ENCODE results near the gene ZNF573. TPM values are rescaled to one million over a fixed set of nuclear protein-coding genes. Genes with fewer than 3 reads are reported as not detected.

ZNF573 gene
- polyA plus RNA-seq, 1 donor (not counting 4 experiments of a cell fraction or from before 2014, with no cell fraction given), result 3.5 TPM

DNA sequence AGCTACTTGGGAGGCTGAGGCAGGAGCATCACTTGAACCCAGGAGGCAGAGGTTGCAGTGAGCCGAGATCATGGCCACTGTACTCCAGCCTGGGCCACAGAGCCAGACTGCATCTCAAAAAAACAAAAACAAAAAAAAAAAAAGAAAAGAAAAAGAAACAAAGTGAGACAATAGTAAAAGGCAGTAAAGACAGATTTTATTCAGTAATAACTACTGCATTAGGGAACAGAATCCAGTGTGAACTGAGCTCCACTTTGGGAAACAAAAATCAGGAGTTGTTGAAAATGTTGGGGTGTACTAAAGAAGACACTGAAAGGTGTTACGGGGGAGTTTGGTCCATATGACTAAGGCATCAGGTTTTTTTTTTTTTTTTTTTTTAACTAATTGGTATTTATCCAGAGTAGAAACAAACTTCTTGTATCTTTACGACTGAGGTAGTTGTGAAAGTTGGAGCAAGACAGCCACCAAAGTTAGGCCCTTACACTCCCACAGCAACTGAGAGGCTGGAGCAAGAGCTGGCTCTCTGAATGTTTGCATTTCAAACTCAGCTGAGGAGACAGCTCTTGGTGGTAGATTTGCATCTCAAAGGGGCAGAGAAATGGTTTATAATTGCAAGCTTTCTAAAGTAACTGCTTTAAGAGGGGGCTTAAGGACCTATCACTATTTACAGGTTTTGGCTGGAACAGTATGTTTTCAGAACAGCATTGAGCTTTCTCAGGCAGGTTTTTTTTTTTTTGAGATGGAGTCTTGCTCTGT lies 84.1 kb downstream of the ZNF573 start:
- H2AFZ ChIP-seq (ENCODE audit: control insufficient read depth, low read length), result no peak overlapping the region
- dilution Hi-C loops (cut with MboI; ENCODE audit: extremely low pct_ligation_motif_present, low sequenced_read_pairs), result no loop called here
- H3K9me3 ChIP-seq (ENCODE audit: control insufficient read depth, low read depth, low read length), result peaks cover 19% of the 10 kb centered on the region
- H3K4me3 ChIP-seq (ENCODE audit: control insufficient read depth in 2 of 3, extremely low read depth in 1 of 3, insufficient read depth in 2 of 3, low read depth in 1 of 3, low read length in 3 of 3), result no peak overlapping the region
- no peak overlapping the region for H3K27ac ChIP-seq (ENCODE audit: control insufficient read depth, insufficient read depth, low read length)
- peaks cover 0 to 11% of the 10 kb centered on the region in 2 experiments for H3K36me3 ChIP-seq (ENCODE audit: control insufficient read depth in 2 of 2, extremely low read depth in 1 of 2, insufficient read depth in 2 of 2, low read length in 2 of 2)
- H3K4me1 ChIP-seq (ENCODE audit: control insufficient read depth, extremely low read depth, insufficient read depth, low read length), result no peaks in the 10 kb centered on the region
- no peaks in the 10 kb centered on the region for H3K27me3 ChIP-seq (ENCODE audit: control insufficient read depth, extremely low read depth, insufficient read depth, low read length)
- H3K4me2 ChIP-seq (ENCODE audit: control insufficient read depth, extremely low read depth, insufficient read depth, low read depth, low read length), result no peak overlapping the region
- H3K9ac ChIP-seq (ENCODE audit: control insufficient read depth, extremely low read depth, insufficient read depth, low read length), result no peak overlapping the region
- no peak for TF ChIP-seq EZH2 (IDR thresholded peaks at IDR 0.05; ENCODE audit: low read length)
- TF ChIP-seq, protein P1, sequence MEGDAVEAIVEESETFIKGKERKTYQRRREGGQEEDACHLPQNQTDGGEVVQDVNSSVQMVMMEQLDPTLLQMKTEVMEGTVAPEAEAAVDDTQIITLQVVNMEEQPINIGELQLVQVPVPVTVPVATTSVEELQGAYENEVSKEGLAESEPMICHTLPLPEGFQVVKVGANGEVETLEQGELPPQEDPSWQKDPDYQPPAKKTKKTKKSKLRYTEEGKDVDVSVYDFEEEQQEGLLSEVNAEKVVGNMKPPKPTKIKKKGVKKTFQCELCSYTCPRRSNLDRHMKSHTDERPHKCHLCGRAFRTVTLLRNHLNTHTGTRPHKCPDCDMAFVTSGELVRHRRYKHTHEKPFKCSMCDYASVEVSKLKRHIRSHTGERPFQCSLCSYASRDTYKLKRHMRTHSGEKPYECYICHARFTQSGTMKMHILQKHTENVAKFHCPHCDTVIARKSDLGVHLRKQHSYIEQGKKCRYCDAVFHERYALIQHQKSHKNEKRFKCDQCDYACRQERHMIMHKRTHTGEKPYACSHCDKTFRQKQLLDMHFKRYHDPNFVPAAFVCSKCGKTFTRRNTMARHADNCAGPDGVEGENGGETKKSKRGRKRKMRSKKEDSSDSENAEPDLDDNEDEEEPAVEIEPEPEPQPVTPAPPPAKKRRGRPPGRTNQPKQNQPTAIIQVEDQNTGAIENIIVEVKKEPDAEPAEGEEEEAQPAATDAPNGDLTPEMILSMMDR (optimal IDR thresholded peaks at IDR 0.05 in 1 of 3, IDR thresholded peaks at IDR 0.05 in 1 of 3, conservative IDR thresholded peaks at IDR 0.05 in 1 of 3; ENCODE audit: extremely low read depth in 1 of 3, insufficient read depth in 2 of 3, low read length in 3 of 3), result no peak
- no peaks in the 10 kb centered on the region for H3K9me1 ChIP-seq (ENCODE audit: control insufficient read depth, extremely low read depth, insufficient read depth, low read length)
- no peaks in the 10 kb centered on the region for H3K79me2 ChIP-seq (ENCODE audit: control insufficient read depth, insufficient read depth, low read length)
- no peaks in the 10 kb centered on the region for H4K20me1 ChIP-seq (ENCODE audit: control insufficient read depth, extremely low read depth, insufficient read depth, low read length)
- no peak for DNase-seq (ENCODE audit: low read depth, low spot score)
- FAIRE-seq, result no peak

DNA sequence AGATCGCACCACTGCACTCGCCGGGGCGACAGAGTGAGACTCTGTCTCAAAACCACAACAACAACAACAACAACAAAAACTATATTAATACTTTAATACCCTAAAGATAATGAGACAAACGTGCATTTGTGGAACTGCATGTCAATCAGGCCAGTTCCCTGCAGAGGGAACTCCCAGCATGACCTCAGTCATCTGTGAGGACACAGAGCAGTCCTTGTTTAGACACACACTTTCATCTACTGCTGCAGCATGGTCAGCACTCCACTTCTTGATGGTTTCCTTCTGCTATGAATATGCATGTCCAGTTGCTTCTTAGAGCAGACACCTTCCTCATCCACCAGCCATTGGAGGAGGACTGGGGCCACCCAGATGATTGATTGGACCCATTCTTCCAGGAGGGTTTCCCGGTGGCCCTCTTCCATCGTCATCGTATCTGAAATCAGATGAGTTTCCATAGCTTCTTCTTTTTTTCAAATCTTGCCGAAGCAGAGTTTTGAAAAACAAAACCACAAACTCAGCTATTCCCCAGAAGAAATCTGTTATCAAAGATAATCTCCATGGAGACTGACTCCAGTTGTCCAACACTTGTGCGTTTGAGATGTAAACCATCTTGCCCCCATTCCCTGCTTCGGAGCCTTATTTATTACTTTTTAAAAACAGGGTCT lies 86.3 kb downstream of the ZNF573 start:
- H3K27ac ChIP-seq (ENCODE audit: control insufficient read depth, insufficient read depth, low read length), result no peak overlapping the region
- no peak overlapping the region for H3K4me3 ChIP-seq (ENCODE audit: control insufficient read depth in 2 of 3, extremely low read depth in 1 of 3, insufficient read depth in 2 of 3, low read depth in 1 of 3, low read length in 3 of 3)
- TF ChIP-seq, protein P1 (optimal IDR thresholded peaks at IDR 0.05 in 1 of 3, IDR thresholded peaks at IDR 0.05 in 1 of 3, conservative IDR thresholded peaks at IDR 0.05 in 1 of 3; ENCODE audit: extremely low read depth in 1 of 3, insufficient read depth in 2 of 3, low read length in 3 of 3), result no peak
- no peak for TF ChIP-seq EZH2 (IDR thresholded peaks at IDR 0.05; ENCODE audit: low read length)
- no peaks in the 10 kb centered on the region for H3K4me1 ChIP-seq (ENCODE audit: control insufficient read depth, extremely low read depth, insufficient read depth, low read length)
- dilution Hi-C loops (cut with MboI; ENCODE audit: extremely low pct_ligation_motif_present, low sequenced_read_pairs), result no loop called here
- peaks cover 0 to 4% of the 10 kb centered on the region in 2 experiments for H3K36me3 ChIP-seq (ENCODE audit: control insufficient read depth in 2 of 2, extremely low read depth in 1 of 2, insufficient read depth in 2 of 2, low read length in 2 of 2)
- H3K27me3 ChIP-seq (ENCODE audit: control insufficient read depth, extremely low read depth, insufficient read depth, low read length), result no peaks in the 10 kb centered on the region
- H3K79me2 ChIP-seq (ENCODE audit: control insufficient read depth, insufficient read depth, low read length), result no peaks in the 10 kb centered on the region
- no peak overlapping the region for H2AFZ ChIP-seq (ENCODE audit: control insufficient read depth, low read length)
- no peak overlapping the region for H3K4me2 ChIP-seq (ENCODE audit: control insufficient read depth, extremely low read depth, insufficient read depth, low read depth, low read length)
- no peak overlapping the region for H3K9ac ChIP-seq (ENCODE audit: control insufficient read depth, extremely low read depth, insufficient read depth, low read length)
- no peaks in the 10 kb centered on the region for H4K20me1 ChIP-seq (ENCODE audit: control insufficient read depth, extremely low read depth, insufficient read depth, low read length)
- no peaks in the 10 kb centered on the region for H3K9me1 ChIP-seq (ENCODE audit: control insufficient read depth, extremely low read depth, insufficient read depth, low read length)
- no peak for DNase-seq (ENCODE audit: low read depth, low spot score)
- FAIRE-seq, result no peak
- peaks cover 10% of the 10 kb centered on the region for H3K9me3 ChIP-seq (ENCODE audit: control insufficient read depth, low read depth, low read length)

All from keratinocyte (primary cell).